Astrocyte (in vitro differentiated cells and primary cell): Measurements from ENCODE around the gene GOLGA7B. TPM values are rescaled to one million over a fixed set of nuclear protein-coding genes. Genes with fewer than 3 reads are reported as not detected.

Experiments
- DNase-seq: peaks from one replicate; pipeline ENCODE4 v3.0.0-alpha.2; 2010; ENCODE audit warnings: low read depth
- FAIRE-seq: peaks from 2 replicates; lab custom pipeline; 2011; peaks lifted over from hg19 to GRCh38; lab: Jason Lieb, UNC
- H2AFZ ChIP-seq: 2 replicates; pipeline ENCODE4 v1.6.0; 2012; ENCODE audit warnings: low read depth, low read length, inconsistent platforms
- H3K27ac ChIP-seq: 2 replicates; pipeline ENCODE4 v1.5.1; 2011; ENCODE audit warnings: low read depth, low read length, inconsistent platforms
- H3K27me3 ChIP-seq: 2 replicates; pipeline ENCODE4 v1.6.0; 2011; ENCODE audit warnings: low read length, inconsistent platforms; ENCODE audit not compliant: insufficient read depth
- H3K36me3 ChIP-seq: 2 replicates; pipeline ENCODE4 v1.5.1; 2011; ENCODE audit warnings: low read length, inconsistent platforms; ENCODE audit not compliant: insufficient read depth
- H3K4me1 ChIP-seq: 2 replicates; pipeline ENCODE4 v1.5.1; 2011; ENCODE audit warnings: low read length, inconsistent platforms; ENCODE audit not compliant: insufficient read depth
- H3K4me2 ChIP-seq: 2 replicates; pipeline ENCODE4 v1.6.0; 2012; ENCODE audit warnings: low read length, inconsistent platforms
- H3K4me3 ChIP-seq: 2 replicates; pipeline ENCODE4 v1.5.1; 2011; ENCODE audit warnings: low read depth, mild to moderate bottlenecking, low read length, inconsistent platforms; ENCODE audit not compliant: insufficient read depth
- H3K79me2 ChIP-seq: 2 replicates; pipeline ENCODE4 v1.6.0; 2012; ENCODE audit warnings: mild to moderate bottlenecking, low read length, inconsistent platforms; ENCODE audit not compliant: insufficient read depth
- H3K9ac ChIP-seq: 2 replicates; pipeline ENCODE4 v1.6.0; 2012; ENCODE audit warnings: mild to moderate bottlenecking, low read length, inconsistent platforms
- H3K9me3 ChIP-seq: 2 replicates; pipeline ENCODE4 v1.5.1; 2012; ENCODE audit warnings: low read depth, mild to moderate bottlenecking, low read length, inconsistent platforms; ENCODE audit not compliant: insufficient read depth
- H4K20me1 ChIP-seq: 2 replicates; pipeline ENCODE4 v1.6.0; 2012; ENCODE audit warnings: low read length, inconsistent platforms; ENCODE audit not compliant: insufficient read depth
- H3K27ac Mint-ChIP-seq: one replicate; pipeline ENCODE4 v1.8.0; 2021; ENCODE audit warnings: mild to moderate bottlenecking, mixed read lengths; ENCODE audit not compliant: unreplicated experiment
- H3K27me3 Mint-ChIP-seq: one replicate; pipeline ENCODE4 v1.8.0; 2021; ENCODE audit warnings: low read depth, mixed read lengths; ENCODE audit not compliant: unreplicated experiment
- H3K36me3 Mint-ChIP-seq: one replicate; pipeline ENCODE4 v1.8.0; 2021; ENCODE audit warnings: low read depth, mixed read lengths; ENCODE audit not compliant: unreplicated experiment
- H3K4me1 Mint-ChIP-seq: one replicate; pipeline ENCODE4 v1.8.0; 2021; ENCODE audit warnings: low read depth, mixed read lengths; ENCODE audit not compliant: unreplicated experiment
- H3K4me3 Mint-ChIP-seq: one replicate; pipeline ENCODE4 v1.8.0; 2021; ENCODE audit warnings: mild to moderate bottlenecking, moderate library complexity, mixed read lengths; ENCODE audit not compliant: unreplicated experiment
- H3K9me3 Mint-ChIP-seq: one replicate; pipeline ENCODE4 v1.8.0; 2021; ENCODE audit warnings: mild to moderate bottlenecking, mixed read lengths; ENCODE audit not compliant: unreplicated experiment
- CTCF ChIP-seq: IDR thresholded peaks from 2 replicates; pipeline ENCODE4 v1.5.1; 2011; ENCODE audit warnings: low read depth, mild to moderate bottlenecking, inconsistent platforms, low read length, moderate library complexity; ENCODE audit not compliant: insufficient read depth
- EZH2 ChIP-seq: IDR thresholded peaks from 2 replicates; pipeline ENCODE4 v1.6.1; 2012; ENCODE audit warnings: mild to moderate bottlenecking, low read length, inconsistent platforms; ENCODE audit not compliant: insufficient read depth
- total RNA-seq: library from RNA; stranded (reverse); gene quantifications from 2 replicates; pipeline ENCODE4 v1.2.1, GENCODE V29; 2021

The GOLGA7B gene
- total RNA-seq, 1 donor from 2014 or later, result 0.16 TPM

DNA sequence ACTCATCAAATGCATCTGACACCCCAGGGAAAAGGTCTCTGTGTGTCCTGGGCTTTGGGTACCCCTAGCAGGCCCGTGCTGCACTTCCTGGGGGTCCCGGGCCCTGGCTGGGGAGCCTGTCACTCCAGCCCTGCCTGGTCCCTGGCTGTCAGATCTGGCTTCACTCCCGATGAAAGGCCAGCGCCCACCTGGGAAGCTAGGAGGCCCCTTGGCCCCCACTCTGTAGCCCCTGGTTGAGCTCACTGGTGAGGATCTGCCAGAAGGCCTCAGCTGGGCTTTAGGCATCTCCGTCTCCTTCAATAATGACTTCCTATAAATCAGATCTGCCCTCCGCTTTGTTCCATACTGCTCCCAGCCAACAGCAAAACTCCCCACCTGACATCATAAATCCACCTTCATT lies 64.0 kb downstream of the GOLGA7B start:
- Mint-ChIP-seq H3K27ac (no peak overlapping the region), H3K4me1 (peaks cover 2% of the 10 kb centered on the region), H3K9me3 (peaks cover 3% of the 10 kb centered on the region), H3K27me3 (peaks cover 68% of the 10 kb centered on the region), H3K4me3 (no peak overlapping the region), H3K36me3 (no peaks in the 10 kb centered on the region)
- Histone ChIP-seq H3K27me3 (peaks cover 29% of the 10 kb centered on the region), H3K9me3 (no peaks in the 10 kb centered on the region), H3K79me2 (no peaks in the 10 kb centered on the region), H2AFZ (no peak overlapping the region), H3K36me3 (no peaks in the 10 kb centered on the region), H3K4me3 (no peak overlapping the region), H3K4me1 (no peaks in the 10 kb centered on the region), H4K20me1 (no peaks in the 10 kb centered on the region), H3K9ac (no peak overlapping the region), H3K4me2 (no peak overlapping the region), H3K27ac (no peak overlapping the region)
- FAIRE-seq (no peak), DNase-seq (no peak)
- TF ChIP-seq CTCF (no peak), EZH2 (no peak)

- Histone ChIP-seq H3K27ac (no peak overlapping the region), H2AFZ (no peak overlapping the region), H3K9me3 (no peaks in the 10 kb centered on the region), H3K79me2 (no peaks in the 10 kb centered on the region), H3K9ac (no peak overlapping the region), H3K36me3 (no peaks in the 10 kb centered on the region), H3K27me3 (peaks cover 31% of the 10 kb centered on the region), H4K20me1 (no peaks in the 10 kb centered on the region), H3K4me1 (no peaks in the 10 kb centered on the region), H3K4me2 (no peak overlapping the region), H3K4me3 (no peak overlapping the region)
- DNase-seq (no peak), FAIRE-seq (no peak)
- TF ChIP-seq CTCF (no peak), EZH2 (no peak)
- no peak overlapping the region for H3K4me3 Mint-ChIP-seq
- H3K9me3 Mint-ChIP-seq, result peaks cover 3% of the 10 kb centered on the region
- no peak overlapping the region for H3K27ac Mint-ChIP-seq
- no peaks in the 10 kb centered on the region for H3K36me3 Mint-ChIP-seq
- H3K27me3 Mint-ChIP-seq, result peaks cover 72% of the 10 kb centered on the region
- H3K4me1 Mint-ChIP-seq, result peaks cover 2% of the 10 kb centered on the region
Measured at GRCh38 chr10:97914171-97914836, 64.7 kb downstream of the GOLGA7B start.

DNA sequence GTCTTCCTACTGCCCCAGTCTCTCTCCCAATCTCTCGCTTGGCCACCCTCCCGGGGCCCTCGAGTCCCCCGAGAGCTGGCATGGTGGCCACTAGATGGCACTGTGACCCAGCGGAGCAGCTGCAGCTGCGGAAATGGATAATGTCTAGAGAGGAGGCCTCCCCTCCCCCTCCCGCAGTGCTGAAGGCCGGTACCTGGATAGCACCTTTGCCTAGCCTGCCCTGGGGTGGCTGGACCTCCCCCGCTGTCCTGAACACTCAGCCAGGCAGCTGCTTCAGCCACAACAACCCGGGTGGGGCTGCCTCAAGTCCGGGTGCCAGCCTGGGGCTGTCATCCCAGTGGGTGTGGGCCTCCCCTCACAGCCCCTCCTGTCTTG lies 65.2 kb downstream of the GOLGA7B start:
- H3K27me3 Mint-ChIP-seq, result peaks cover 74% of the 10 kb centered on the region
- Histone ChIP-seq H3K4me1 (no peaks in the 10 kb centered on the region), H3K27ac (no peak overlapping the region), H3K4me3 (no peak overlapping the region), H2AFZ (no peak overlapping the region), H3K4me2 (no peak overlapping the region), H3K36me3 (no peaks in the 10 kb centered on the region), H3K9ac (no peak overlapping the region), H3K27me3 (peaks cover 34% of the 10 kb centered on the region), H3K79me2 (no peaks in the 10 kb centered on the region), H3K9me3 (no peaks in the 10 kb centered on the region), H4K20me1 (no peaks in the 10 kb centered on the region)
- no peak overlapping the region for H3K27ac Mint-ChIP-seq
- no peak for FAIRE-seq
- H3K4me1 Mint-ChIP-seq, result peaks cover 2% of the 10 kb centered on the region
- TF ChIP-seq EZH2 (no peak), CTCF (peak; percentile 61)
- peak; percentile 12 for DNase-seq
- H3K9me3 Mint-ChIP-seq, result peaks cover 3% of the 10 kb centered on the region
- no peaks in the 10 kb centered on the region for H3K36me3 Mint-ChIP-seq
- H3K4me3 Mint-ChIP-seq, result no peak overlapping the region
